ENCODE data around the gene ELF2. TPM values are rescaled to one million over a fixed set of nuclear protein-coding genes. Genes with fewer than 3 reads are reported as not detected.
"Not testable (repeated sequence)": the region's sequence is repeated elsewhere in the genome, so short reads cannot be mapped to it uniquely, and the experiment has no call there.

Gene ELF2
- total RNA-seq, 1 donor from 2014 or later = 44.3 TPM

GRCh38 chr4:139076016-139076744 is 100.8 kb downstream of the ELF2 start:
- H3K27me3 Mint-ChIP-seq (ENCODE audit: insufficient read depth, low read depth) = no peaks in the 10 kb centered on the region
- H3K9ac ChIP-seq = no peak overlapping the region
- H3K27me3 ChIP-seq = no peaks in the 10 kb centered on the region
- H3K36me3 Mint-ChIP-seq = peaks cover 4% of the 10 kb centered on the region
- H3K79me2 ChIP-seq (ENCODE audit: low read depth) = peaks cover 81% of the 10 kb centered on the region
- H3K36me3 ChIP-seq = peaks cover 22% of the 10 kb centered on the region
- no peak overlapping the region for H3K4me3 ChIP-seq
- TF ChIP-seq EZH2phosphoT487 (IDR thresholded peaks at IDR 0.05) (no peak), EZH2 (IDR thresholded peaks at IDR 0.05) (no peak), CTCF (IDR thresholded peaks at IDR 0.05) (no peak)
- peaks cover 11% of the 10 kb centered on the region for H4K20me1 ChIP-seq (ENCODE audit: low read depth)
- no peaks in the 10 kb centered on the region for H3K9me3 Mint-ChIP-seq
- no peak overlapping the region for H3K27ac Mint-ChIP-seq
- H3K9me3 ChIP-seq (ENCODE audit: low read depth) = no peaks in the 10 kb centered on the region
- H3K4me2 ChIP-seq = no peak overlapping the region
- no peaks in the 10 kb centered on the region for H3F3A ChIP-seq (ENCODE audit: low read depth)
- H3K4me3 Mint-ChIP-seq = no peak overlapping the region
- no peak overlapping the region for H3K27ac ChIP-seq
- no peak overlapping the region for H2AFZ ChIP-seq (replicated peaks)
- DNase-seq (ENCODE audit: low spot score) = no peak
- no peaks in the 10 kb centered on the region for H3K4me1 ChIP-seq
- no peaks in the 10 kb centered on the region for H3K4me1 Mint-ChIP-seq

GRCh38 chr4:139060591-139060990 is 116.4 kb downstream of the ELF2 start:
- no peak overlapping the region for H3K27ac Mint-ChIP-seq
- H3K9me3 Mint-ChIP-seq = no peaks in the 10 kb centered on the region
- no peak overlapping the region for H3K4me3 ChIP-seq
- no peaks in the 10 kb centered on the region for H3K4me1 ChIP-seq
- H3K4me3 Mint-ChIP-seq = no peak overlapping the region
- no peak for TF ChIP-seq EZH2 (IDR thresholded peaks at IDR 0.05)
- no peak for TF ChIP-seq EZH2phosphoT487 (IDR thresholded peaks at IDR 0.05)
- no peak for TF ChIP-seq CTCF (IDR thresholded peaks at IDR 0.05)
- H3K27ac ChIP-seq = no peak overlapping the region
- H3K36me3 ChIP-seq = peaks cover 17% of the 10 kb centered on the region
- H3K9ac ChIP-seq = no peak overlapping the region
- peaks cover 31% of the 10 kb centered on the region for H3K36me3 Mint-ChIP-seq
- no peaks in the 10 kb centered on the region for H3K4me1 Mint-ChIP-seq
- H3K27me3 ChIP-seq = no peaks in the 10 kb centered on the region
- H4K20me1 ChIP-seq (ENCODE audit: low read depth) = no peaks in the 10 kb centered on the region
- no peak overlapping the region for H3K4me2 ChIP-seq
- H3K79me2 ChIP-seq (ENCODE audit: low read depth) = no peaks in the 10 kb centered on the region
- no peak overlapping the region for H2AFZ ChIP-seq (replicated peaks)
- no peaks in the 10 kb centered on the region for H3K9me3 ChIP-seq (ENCODE audit: low read depth)
- H3K27me3 Mint-ChIP-seq (ENCODE audit: insufficient read depth, low read depth) = no peaks in the 10 kb centered on the region
- H3F3A ChIP-seq (ENCODE audit: low read depth) = no peaks in the 10 kb centered on the region
- DNase-seq (ENCODE audit: low spot score) = no peak

GRCh38 chr4:139059026-139059425 is 118.0 kb downstream of the ELF2 start:
- not testable (repeated sequence) for H3K27me3 ChIP-seq; H3K27me3 Mint-ChIP-seq (ENCODE audit: insufficient read depth, low read depth); H3K27ac ChIP-seq; H3K79me2 ChIP-seq (ENCODE audit: low read depth); H4K20me1 ChIP-seq (ENCODE audit: low read depth); H3K4me3 Mint-ChIP-seq; H3K4me1 Mint-ChIP-seq; H3K4me1 ChIP-seq; H3K9me3 Mint-ChIP-seq; H2AFZ ChIP-seq (replicated peaks); H3K9me3 ChIP-seq (ENCODE audit: low read depth); H3K27ac Mint-ChIP-seq; H3K4me2 ChIP-seq; DNase-seq (ENCODE audit: low spot score); H3F3A ChIP-seq (ENCODE audit: low read depth); H3K4me3 ChIP-seq; H3K9ac ChIP-seq
- H3K36me3 ChIP-seq = peaks cover 12% of the 10 kb centered on the region
- peaks cover 33% of the 10 kb centered on the region for H3K36me3 Mint-ChIP-seq

GRCh38 chr4:139054791-139055505 is 122.1 kb downstream of the ELF2 start:
- peaks cover 4% of the 10 kb centered on the region for H3K79me2 ChIP-seq (ENCODE audit: low read depth)
- no peak overlapping the region for H3K4me3 ChIP-seq
- no peaks in the 10 kb centered on the region for H3K9me3 Mint-ChIP-seq
- H3K36me3 ChIP-seq = peaks cover 6% of the 10 kb centered on the region
- TF ChIP-seq EZH2 (IDR thresholded peaks at IDR 0.05) (no peak), EZH2phosphoT487 (IDR thresholded peaks at IDR 0.05) (no peak), CTCF (IDR thresholded peaks at IDR 0.05) (no peak)
- H3K27me3 Mint-ChIP-seq (ENCODE audit: insufficient read depth, low read depth) = no peaks in the 10 kb centered on the region
- H3K27me3 ChIP-seq = no peaks in the 10 kb centered on the region
- no peak for DNase-seq (ENCODE audit: low spot score)
- peaks cover 7% of the 10 kb centered on the region for H3F3A ChIP-seq (ENCODE audit: low read depth)
- no peak overlapping the region for H3K27ac Mint-ChIP-seq
- H3K36me3 Mint-ChIP-seq = peaks cover 26% of the 10 kb centered on the region
- H3K4me1 ChIP-seq = no peaks in the 10 kb centered on the region
- H2AFZ ChIP-seq (replicated peaks) = no peak overlapping the region
- H3K9ac ChIP-seq = no peak overlapping the region
- H3K4me1 Mint-ChIP-seq = no peaks in the 10 kb centered on the region
- no peak overlapping the region for H3K4me2 ChIP-seq
- no peaks in the 10 kb centered on the region for H4K20me1 ChIP-seq (ENCODE audit: low read depth)
- H3K4me3 Mint-ChIP-seq = no peak overlapping the region
- H3K9me3 ChIP-seq (ENCODE audit: low read depth) = no peaks in the 10 kb centered on the region
- H3K27ac ChIP-seq = peak overlapping the region; percentile 20
